ELF-1 (cell line): ENCODE data around the gene GPR156.

Experiments
- DNase-seq: peaks from one replicate; pipeline ENCODE4 v3.0.0-alpha.2; 2016; ENCODE audit warnings: low read depth, low spot score

Gene GPR156

DNA sequence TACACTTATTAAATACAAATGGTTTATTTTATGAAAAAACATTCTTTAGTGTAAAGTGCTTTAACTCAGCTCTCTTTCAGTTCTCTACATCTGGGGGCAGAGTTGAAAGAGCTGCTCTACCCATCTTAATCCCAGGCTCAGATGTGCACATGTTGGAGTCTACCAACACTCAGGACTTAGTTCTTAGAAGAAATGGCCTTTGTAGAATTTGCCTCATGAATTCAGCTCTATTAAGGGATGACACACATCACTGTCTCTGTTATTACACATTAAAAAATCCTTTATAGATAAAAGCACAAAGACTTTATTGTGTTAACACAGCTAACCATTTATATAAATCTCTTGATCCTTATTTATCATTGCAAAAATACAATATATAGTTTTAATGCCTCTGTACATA lies 159.0 kb downstream of the GPR156 start:
- no peak for DNase-seq

DNA sequence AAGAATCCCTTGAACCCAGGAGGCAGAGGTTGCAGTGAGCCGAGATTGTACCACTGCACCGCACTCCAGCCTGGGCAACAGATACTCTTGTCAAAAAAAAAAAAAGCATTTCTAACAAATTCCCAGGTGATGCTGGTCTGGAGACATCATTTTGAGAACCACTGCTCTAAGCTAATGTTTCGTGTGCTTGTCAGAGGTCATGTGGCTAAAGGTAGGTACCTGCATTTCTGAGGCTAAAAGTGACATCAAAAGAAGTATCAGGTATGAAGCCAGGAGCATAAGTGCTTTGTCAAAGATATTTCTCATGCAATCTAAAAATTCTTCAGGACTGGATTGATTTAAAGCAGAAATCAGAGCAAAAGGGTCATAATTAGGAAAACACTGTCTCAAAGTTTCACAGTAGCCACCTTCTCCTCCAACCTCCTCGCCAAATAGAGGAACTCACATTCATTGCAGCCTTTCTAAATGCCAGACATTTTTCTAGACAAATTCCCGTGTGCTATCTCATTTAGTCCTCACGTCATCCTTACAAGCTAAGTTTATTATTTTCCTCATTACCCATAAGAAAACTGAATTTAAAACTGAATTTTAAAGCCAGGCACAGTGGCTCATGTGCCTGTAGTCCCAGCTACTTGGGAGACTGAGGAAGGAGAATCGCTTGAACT lies 165.0 kb downstream of the GPR156 start:
- no peak for DNase-seq
